ENCODE data around the gene MAIP1. TPM values are rescaled to one million over a fixed set of nuclear protein-coding genes. Genes with fewer than 3 reads are reported as not detected.
A peak's percentile ranks its signal among the peaks of the same experiment; 100 is the strongest.

MAIP1 gene
- polyA plus RNA-seq, 1 of the 3 experiments (the other 2 are of a cell fraction): 11.5 TPM

GRCh38 chr2:199936554-199936953, 18.8 kb upstream of the MAIP1 start:
- Histone ChIP-seq H3K4me2 (no peak overlapping the region), H3K9me3 (no peaks in the 10 kb centered on the region), H3F3A (replicated peaks; ENCODE audit: insufficient read depth) (peaks cover 22% of the 10 kb centered on the region), H2AFZ (ENCODE audit: low read depth) (no peak overlapping the region), H3K79me2 (ENCODE audit: insufficient read depth) (peaks cover 13% of the 10 kb centered on the region), H3K27me3 (ENCODE audit: insufficient read depth) (no peaks in the 10 kb centered on the region), H3K4me1 (ENCODE audit: control insufficient read depth in 1 of 2, insufficient read depth in 2 of 2, low read depth in 1 of 2, low read length in 1 of 2) (peaks cover 0 to 8% of the 10 kb centered on the region in 2 experiments; a peak in 1 of 4 replicates), H3K9me2 (no peaks in the 10 kb centered on the region), H3K4me3 (ENCODE audit: low read depth in 2 of 2, low read length in 1 of 2) (no peak overlapping the region), H3K9ac (no peak overlapping the region), H3K36me3 (replicated peaks in 1 of 2; ENCODE audit: control insufficient read depth in 1 of 2, insufficient read depth in 2 of 2, low read length in 1 of 2) (peaks cover 61 to 63% of the 10 kb centered on the region in 2 experiments), H3K27ac (ENCODE audit: low read depth in 2 of 2, low read length in 1 of 2) (no peak overlapping the region), H4K20me1 (ENCODE audit: insufficient read depth) (no peaks in the 10 kb centered on the region)
- TF ChIP-seq GABPA (IDR thresholded peaks at IDR 0.05; ENCODE audit: low read depth): no peak
- TF ChIP-seq TAF1 (IDR thresholded peaks at IDR 0.05; ENCODE audit: borderline replicate concordance, low read depth, low read length): no peak
- no peak for TF ChIP-seq RCOR1 (IDR thresholded peaks at IDR 0.05; ENCODE audit: low read length)
- no peak for TF ChIP-seq GATA2 (CRISPR knock-in tag; IDR thresholded peaks at IDR 0.05)
- TF ChIP-seq SMC3 (IDR thresholded peaks at IDR 0.05; ENCODE audit: low read depth, low read length): no peak
- TF ChIP-seq MXI1 (IDR thresholded peaks at IDR 0.05; ENCODE audit: low read depth, low read length): no peak
- no peak for TF ChIP-seq RXRA (IDR thresholded peaks at IDR 0.05; ENCODE audit: borderline replicate concordance, low read depth)
- no peak for TF ChIP-seq FOXJ3 (CRISPR knock-in tag; IDR thresholded peaks at IDR 0.05)
- no peak for TF ChIP-seq NFIC (IDR thresholded peaks at IDR 0.05; ENCODE audit: borderline replicate concordance)
- TF ChIP-seq JUND (IDR thresholded peaks at IDR 0.05): no peak
- DNase-seq: no peak
- CTCF ChIA-PET: interaction anchor here (1.0 kb wide), 1 partner anchor 545 kb away, joined by 3 read pairs; no protein-coding TSS in a partner anchor
- 77% methylated on average over 2 of the region's 2 CpGs for WGBS (ENCODE audit: low lambda C conversion rate)
- POLR2A ChIA-PET: no interaction called here

- H3F3A ChIP-seq (replicated peaks; ENCODE audit: insufficient read depth): peaks cover 11% of the 10 kb centered on the region
- H3K9me2 ChIP-seq: no peaks in the 10 kb centered on the region
- no peak overlapping the region for H3K27ac ChIP-seq (ENCODE audit: low read depth in 2 of 2, low read length in 1 of 2)
- peaks cover 50 to 57% of the 10 kb centered on the region in 2 experiments for H3K36me3 ChIP-seq (replicated peaks in 1 of 2; ENCODE audit: control insufficient read depth in 1 of 2, insufficient read depth in 2 of 2, low read length in 1 of 2)
- peak; percentile 14 for DNase-seq
- H3K9me3 ChIP-seq: no peaks in the 10 kb centered on the region
- WGBS (ENCODE audit: low lambda C conversion rate): 92% methylated on average over 2 of the region's 2 CpGs
- ChIA-PET CTCF (interaction anchor here (0.6 to 1.8 kb wide), 9 partner anchors 10 to 1618 kb away, joined by 3 to 7 read pairs (median 3); partner anchors contain the start of gene FTCDNL1), POLR2A (no interaction called here)
- H3K79me2 ChIP-seq (ENCODE audit: insufficient read depth): peaks cover 32% of the 10 kb centered on the region
- H3K9ac ChIP-seq: no peak overlapping the region
- H3K4me3 ChIP-seq (ENCODE audit: low read depth in 2 of 2, low read length in 1 of 2): no peak overlapping the region
- no peak overlapping the region for H2AFZ ChIP-seq (ENCODE audit: low read depth)
- H3K27me3 ChIP-seq (ENCODE audit: insufficient read depth): no peaks in the 10 kb centered on the region
- no peaks in the 10 kb centered on the region for H3K4me1 ChIP-seq (ENCODE audit: control insufficient read depth in 1 of 2, insufficient read depth in 2 of 2, low read depth in 1 of 2, low read length in 1 of 2)
- H4K20me1 ChIP-seq (ENCODE audit: insufficient read depth): no peaks in the 10 kb centered on the region
- TF ChIP-seq USF1 (IDR thresholded peaks at IDR 0.05; ENCODE audit: borderline replicate concordance, low read depth): no peak
- TF ChIP-seq EZH2phosphoT487 (IDR thresholded peaks at IDR 0.05; ENCODE audit: borderline replicate concordance, low read depth): no peak
- TF ChIP-seq FOXM1 (IDR thresholded peaks at IDR 0.05; ENCODE audit: low read depth): no peak
- no peak for TF ChIP-seq FOXJ3 (CRISPR knock-in tag; IDR thresholded peaks at IDR 0.05)
- no peak for TF ChIP-seq POLR2AphosphoS5 (IDR thresholded peaks at IDR 0.05; ENCODE audit: low read depth, low read length)
- TF ChIP-seq MEF2A (IDR thresholded peaks at IDR 0.05; ENCODE audit: borderline replicate concordance, low read depth): no peak
- TF ChIP-seq MXI1 (IDR thresholded peaks at IDR 0.05; ENCODE audit: low read depth, low read length): no peak
- no peak for TF ChIP-seq RXRA (IDR thresholded peaks at IDR 0.05; ENCODE audit: borderline replicate concordance, low read depth)
- TF ChIP-seq FOSL2 (IDR thresholded peaks at IDR 0.05; ENCODE audit: borderline replicate concordance, low read depth): no peak
- TF ChIP-seq EP300 (IDR thresholded peaks at IDR 0.05; ENCODE audit: borderline replicate concordance in 1 of 2, low read depth in 1 of 2, low read length in 1 of 2): no peak
- no peak for TF ChIP-seq SMC3 (IDR thresholded peaks at IDR 0.05; ENCODE audit: low read depth, low read length)
- TF ChIP-seq JUND (IDR thresholded peaks at IDR 0.05): no peak
- TF ChIP-seq ZBTB33 (IDR thresholded peaks at IDR 0.05; ENCODE audit: borderline replicate concordance, low read depth): no peak
- TF ChIP-seq CTCF (IDR thresholded peaks at IDR 0.05): peak; percentile 55
- TF ChIP-seq RAD21 (IDR thresholded peaks at IDR 0.05; ENCODE audit: low read length): peak; percentile 59; the same call in 1 of the 2 replicates
- H3K4me2 ChIP-seq: no peak overlapping the region
Measured at GRCh38 chr2:199940373-199940772, 15.0 kb upstream of the MAIP1 start.
